22Rv1 (cell line): ENCODE results near the gene HNRNPF.
A peak's percentile ranks its signal among the peaks of the same experiment; 100 is the strongest.

Experiments
- H3K27ac ChIP-seq: fragments of 450-650 bp; 2 replicates; pipeline ENCODE4 v1.5.1; 2017
- CTCF ChIP-seq: fragments of 450-650 bp; IDR thresholded peaks from 2 replicates; pipeline ENCODE4 v1.5.1; 2017; ENCODE audit warnings: mild to moderate bottlenecking
- ZFX ChIP-seq: fragments of 450-650 bp; IDR thresholded peaks from 2 replicates; pipeline ENCODE4 v1.6.1; 2017; ENCODE audit warnings: antibody characterized with exemption, borderline replicate concordance

HNRNPF gene

DNA sequence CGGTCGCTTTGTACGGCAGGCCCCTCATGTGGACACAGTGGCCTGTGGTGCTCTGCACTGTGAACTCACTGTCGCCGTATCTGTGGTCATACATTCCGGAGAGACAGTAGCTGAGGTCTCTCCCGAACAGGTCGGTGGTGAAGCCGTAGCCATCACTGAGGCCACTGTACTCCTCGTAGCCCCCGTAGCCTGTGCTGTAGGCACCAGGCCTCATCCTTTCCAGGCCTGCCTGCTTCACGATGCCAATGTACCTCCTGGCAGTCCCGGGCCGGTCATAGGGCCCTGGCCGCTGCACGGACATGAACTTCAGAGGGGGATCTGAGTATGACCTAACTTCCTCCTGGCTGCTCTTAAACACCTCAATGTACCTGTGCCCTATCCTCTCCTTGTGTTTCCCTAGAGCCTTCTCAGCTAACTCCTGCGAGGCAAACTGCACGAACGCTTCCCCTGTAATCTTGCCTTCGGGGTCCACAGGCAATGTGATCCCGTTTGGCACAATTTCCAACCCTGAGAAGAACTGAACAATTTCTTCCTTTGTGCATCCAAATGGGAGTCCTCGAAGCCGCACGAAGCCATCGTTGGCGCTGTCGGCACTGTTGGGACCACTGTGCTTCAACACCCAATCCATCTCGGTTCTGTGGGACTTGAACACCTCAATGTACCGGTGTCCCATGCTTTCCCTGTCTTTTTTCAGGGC lies 21.9 kb downstream of the HNRNPF start:
- TF ChIP-seq CTCF (no peak), ZFX (no peak)
- H3K27ac ChIP-seq: 0 out of 2 replicates have a peak overlapping the region, but pooled peaks have one; percentile 12

- H3K27ac ChIP-seq: 0 out of 2 replicates have a peak overlapping the region, but pooled peaks have one; percentile 32
- TF ChIP-seq ZFX (no peak), CTCF (no peak)
Observed at GRCh38 chr10:43386549-43386948, 22.4 kb downstream of the HNRNPF start.

DNA sequence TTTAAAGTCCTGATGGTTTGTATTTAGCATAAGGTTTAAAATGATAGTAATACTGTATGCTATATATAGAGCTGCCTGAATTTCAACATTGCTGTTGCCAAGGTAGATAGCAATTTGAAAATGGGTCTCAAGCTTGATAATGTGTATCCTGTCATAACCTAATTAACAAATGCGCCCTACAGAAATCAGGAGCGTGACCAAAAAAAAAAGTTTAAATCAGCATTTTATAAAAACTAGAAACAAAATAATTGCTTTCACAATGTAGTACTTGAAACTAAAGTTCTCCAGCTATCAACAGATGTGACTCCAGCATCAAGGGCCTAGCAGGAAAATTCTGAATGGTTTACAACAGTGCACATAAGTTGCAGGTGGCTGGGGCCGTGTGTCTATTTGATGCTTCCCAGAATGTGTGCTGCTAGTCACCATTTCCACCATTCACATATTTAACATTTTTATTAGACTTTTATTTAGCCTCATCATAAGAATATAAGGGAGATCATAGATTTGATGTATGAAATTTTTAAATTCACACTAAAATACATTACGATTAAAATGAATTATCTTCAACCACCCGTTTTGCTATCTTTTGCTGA lies 23.5 kb downstream of the HNRNPF start:
- H3K27ac ChIP-seq: peak overlapping the region; percentile 32; the same call in 1 of the 2 replicates
- TF ChIP-seq CTCF: no peak
- TF ChIP-seq ZFX: no peak

DNA sequence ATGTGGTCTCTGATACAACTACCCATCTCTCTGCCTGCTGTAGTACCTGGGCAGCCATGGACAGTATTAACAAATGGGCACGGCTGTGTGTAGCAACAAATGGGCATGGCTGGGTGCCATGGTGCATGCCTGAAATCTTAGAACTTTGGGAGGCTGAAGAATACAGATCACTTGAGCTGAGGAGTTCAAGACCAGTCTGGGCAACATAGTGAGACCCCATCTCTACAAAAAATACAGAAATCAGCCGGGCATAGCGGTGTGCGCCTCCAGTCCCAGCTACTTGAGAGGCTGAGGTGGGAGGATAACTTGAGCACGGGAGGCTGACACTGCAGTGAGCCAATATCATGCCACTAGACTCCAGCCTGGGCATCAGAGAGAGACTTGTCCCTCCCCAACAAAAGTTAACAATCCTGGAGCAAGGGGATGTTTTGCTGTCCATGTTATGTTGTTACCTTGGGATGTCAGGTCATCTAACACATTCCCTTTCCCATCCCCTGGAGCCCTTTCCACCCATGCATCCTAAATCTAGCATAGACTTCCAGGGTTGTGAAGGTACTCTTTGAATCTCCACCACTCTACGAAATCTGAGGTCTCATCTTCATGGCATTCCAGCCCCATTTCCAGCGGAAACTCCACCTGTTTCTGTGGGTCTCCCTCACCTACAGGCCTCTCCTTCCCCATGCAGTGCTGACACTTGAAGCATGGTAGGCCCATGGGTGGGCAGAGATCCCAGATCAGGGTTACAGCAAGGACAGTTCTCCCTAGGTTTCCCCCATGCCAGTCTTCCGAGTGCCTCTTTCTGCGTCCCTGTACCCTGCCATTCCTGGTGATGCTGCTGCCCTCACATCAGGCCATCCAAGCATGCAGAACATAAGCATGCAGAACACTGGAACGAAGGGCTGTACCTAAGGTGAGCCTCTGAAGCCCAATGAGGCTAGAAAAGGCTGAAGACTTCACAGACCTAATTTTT lies 24.4 kb downstream of the HNRNPF start:
- H3K27ac ChIP-seq: peak overlapping the region; percentile 32; the same call in 1 of the 2 replicates
- no peak for TF ChIP-seq ZFX
- no peak for TF ChIP-seq CTCF

DNA sequence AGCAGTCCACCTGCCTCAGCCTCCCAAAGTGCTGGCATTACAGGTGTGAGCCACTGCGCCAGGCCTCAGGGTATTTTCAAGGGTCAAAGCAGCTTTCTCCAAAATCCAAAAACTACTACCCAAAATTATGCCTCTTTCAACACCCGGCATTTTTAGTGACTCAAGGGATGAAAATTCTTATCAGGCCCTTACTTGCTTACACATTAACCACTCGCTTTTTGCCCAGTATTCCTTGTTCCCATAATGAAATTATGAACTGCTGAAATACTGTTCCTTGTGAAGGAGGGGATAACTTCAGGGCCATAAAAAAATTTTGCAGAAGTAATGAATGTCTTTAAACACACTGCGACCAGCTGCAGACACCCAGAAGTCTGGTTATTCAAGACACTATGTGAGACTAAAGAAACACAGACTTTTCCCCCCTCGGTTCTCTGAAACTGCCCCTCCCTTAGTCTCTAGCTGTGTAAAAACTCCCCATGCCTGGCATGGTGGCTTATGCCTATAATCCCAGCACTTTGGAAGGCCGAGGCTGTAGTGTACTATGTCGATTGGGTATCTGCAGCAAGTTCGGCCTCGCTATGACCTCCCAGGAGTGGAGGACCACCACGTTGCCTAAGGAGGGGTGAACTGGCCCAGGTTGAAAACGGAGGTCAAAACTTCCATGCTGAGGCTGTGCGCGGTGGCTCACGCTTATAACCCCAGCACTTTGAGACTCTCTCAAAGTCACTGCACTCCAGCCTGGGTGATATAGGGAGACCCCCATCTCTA lies 25.6 kb downstream of the HNRNPF start:
- peak overlapping the region; percentile 32 for H3K27ac ChIP-seq
- TF ChIP-seq ZFX (no peak), CTCF (no peak)

- no peak for TF ChIP-seq ZFX
- TF ChIP-seq CTCF: no peak
Observed at GRCh38 chr10:43380610-43381222, 28.3 kb downstream of the HNRNPF start.

More at GRCh38 chr10:43380610-43381222, 28.3 kb downstream of the HNRNPF start:
- H3K27ac ChIP-seq: no peak overlapping the region
